ENCODE data around the gene NFE2. TPM values are rescaled to one million over a fixed set of nuclear protein-coding genes. Genes with fewer than 3 reads are reported as not detected.
"Not testable (repeated sequence)": the region's sequence is repeated elsewhere in the genome, so short reads cannot be mapped to it uniquely, and the experiment has no call there.

NFE2 gene
- total RNA-seq, result 0.68 TPM

DNA sequence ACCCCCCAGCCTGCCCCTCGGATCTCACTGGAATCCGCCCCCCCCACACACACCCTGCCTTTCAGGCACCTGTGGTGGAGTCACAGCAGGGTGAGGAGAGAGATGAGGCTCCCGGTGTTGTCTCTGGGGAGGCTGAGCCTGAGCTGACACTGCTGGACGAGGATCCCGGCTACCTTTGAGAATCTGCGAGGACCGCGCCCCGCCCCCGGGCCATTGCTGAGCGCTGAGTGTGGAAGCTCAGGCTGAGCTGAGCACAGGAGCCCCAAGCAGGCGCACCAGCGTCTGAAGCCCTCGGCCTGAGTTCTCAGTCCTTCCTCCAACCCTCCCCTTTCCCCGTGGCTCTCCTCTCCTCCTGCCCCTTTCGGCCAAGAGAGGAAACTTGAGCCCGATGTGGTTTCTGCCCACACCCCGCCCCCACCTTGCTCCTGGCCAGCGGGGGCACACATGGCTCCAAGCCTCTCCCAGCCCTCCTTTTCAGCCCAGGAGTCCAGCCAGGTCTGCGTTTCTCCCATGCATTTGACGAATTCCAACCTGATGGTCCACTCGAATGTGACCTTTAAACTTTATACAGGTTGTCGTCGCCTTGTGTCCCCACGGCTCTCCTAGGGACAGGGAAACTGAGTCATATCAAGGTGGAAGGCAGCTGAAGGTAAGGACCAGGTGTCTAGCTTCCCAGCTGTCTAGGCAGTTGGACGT lies at the start of gene NFE2:
Gene NFE2, minus strand, starts transcription at position 284 of the 696 bp plus-strand sequence. CDS start 5,767 bp downstream, outside the sequence.
- peak; percentile 61 for DNase-seq (ENCODE audit: low spot score)
- ATAC-seq, result peak; percentile 60

- DNase-seq (ENCODE audit: low spot score) (no peak), ATAC-seq (no peak)
Measured at GRCh38 chr12:54349679-54350078, 48.9 kb upstream of the NFE2 start.

GRCh38 chr12:54349036-54349435 lies 48.2 kb upstream of the NFE2 start:
- ATAC-seq (no peak), DNase-seq (ENCODE audit: low spot score) (no peak)

- DNase-seq (ENCODE audit: low spot score) (no peak), ATAC-seq (no peak)
Measured at GRCh38 chr12:54341378-54342300, 40.8 kb upstream of the NFE2 start.

- ATAC-seq (no peak), DNase-seq (ENCODE audit: low spot score) (no peak)
Measured at GRCh38 chr12:54340846-54341245, 40.0 kb upstream of the NFE2 start.

GRCh38 chr12:54338698-54339296 lies 38.0 kb upstream of the NFE2 start:
- no peak for ATAC-seq
- DNase-seq (ENCODE audit: low spot score), result no peak

DNA sequence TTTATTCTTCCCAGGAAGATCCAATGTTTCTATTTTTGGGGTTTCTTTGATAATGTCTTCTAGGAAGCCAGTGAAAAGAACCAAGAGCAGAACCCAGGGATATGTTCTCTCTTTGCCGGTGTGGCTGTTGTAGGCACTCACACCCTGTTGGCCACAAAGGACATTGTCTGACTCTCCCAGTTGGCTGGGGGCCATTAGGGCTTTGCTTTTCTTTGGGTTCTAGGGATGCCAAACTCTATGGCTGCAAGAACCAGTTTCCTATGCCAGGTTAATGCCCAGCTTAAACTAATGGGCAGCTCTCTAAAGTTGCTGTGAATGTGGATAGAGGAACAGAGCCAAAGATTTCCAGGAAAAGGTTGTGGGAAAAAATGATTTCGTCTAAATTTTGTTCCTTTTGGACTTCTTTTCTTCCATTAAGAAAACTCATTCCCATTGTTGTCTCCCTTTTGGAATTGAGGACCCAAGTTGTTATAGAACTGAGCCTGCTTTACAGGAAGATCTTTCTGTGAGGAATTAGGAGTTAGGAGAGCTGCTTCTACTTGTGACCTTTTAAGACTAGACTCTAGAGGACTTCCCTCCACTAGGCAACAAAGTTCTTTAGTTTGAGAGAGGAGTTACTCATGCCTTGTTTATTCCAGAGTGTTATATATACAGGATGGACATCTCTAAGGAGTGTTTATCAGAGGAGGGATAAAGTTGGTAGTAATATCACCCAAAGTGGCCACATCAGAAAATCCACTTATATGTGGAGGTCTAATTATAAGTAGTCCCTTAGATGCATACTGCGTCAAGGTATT lies 37.2 kb upstream of the NFE2 start:
- peak; percentile 40 for ATAC-seq
- DNase-seq (ENCODE audit: low spot score), result no peak

- DNase-seq (ENCODE audit: low spot score) (no peak), ATAC-seq (peak; percentile 68)
Measured at GRCh38 chr12:54337280-54337842, 36.5 kb upstream of the NFE2 start.

DNA sequence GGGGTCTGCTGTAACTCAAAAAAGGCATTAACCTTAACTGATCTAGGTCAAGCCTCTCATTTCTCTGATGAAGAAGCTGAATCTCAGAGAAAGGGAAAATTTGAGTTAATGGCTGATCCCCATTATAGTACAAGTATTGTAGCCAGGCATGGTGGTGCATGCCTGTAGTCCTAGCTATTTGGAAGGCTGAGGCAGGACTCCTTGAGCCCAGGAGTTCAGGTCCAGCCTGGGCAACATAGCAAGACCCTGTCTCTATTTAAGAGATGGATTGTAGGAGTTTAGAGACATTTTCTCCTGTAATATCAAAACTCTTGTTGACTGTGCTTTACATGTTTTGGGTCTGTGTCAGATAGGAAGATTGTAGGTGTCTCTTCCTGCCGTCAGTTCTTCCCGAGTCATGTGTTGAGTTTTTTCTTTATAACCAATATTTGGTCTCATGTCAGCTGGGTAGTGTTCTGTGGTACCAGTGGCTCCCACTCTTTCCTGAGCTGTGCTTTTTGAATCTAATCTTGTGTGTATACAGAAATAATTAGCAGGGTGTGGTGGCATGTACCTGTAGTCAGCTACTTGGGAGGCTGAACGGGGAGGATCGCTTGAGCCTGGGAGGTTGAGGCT lies 32.7 kb upstream of the NFE2 start:
- DNase-seq (ENCODE audit: low spot score), result no peak
- no peak for ATAC-seq

DNA sequence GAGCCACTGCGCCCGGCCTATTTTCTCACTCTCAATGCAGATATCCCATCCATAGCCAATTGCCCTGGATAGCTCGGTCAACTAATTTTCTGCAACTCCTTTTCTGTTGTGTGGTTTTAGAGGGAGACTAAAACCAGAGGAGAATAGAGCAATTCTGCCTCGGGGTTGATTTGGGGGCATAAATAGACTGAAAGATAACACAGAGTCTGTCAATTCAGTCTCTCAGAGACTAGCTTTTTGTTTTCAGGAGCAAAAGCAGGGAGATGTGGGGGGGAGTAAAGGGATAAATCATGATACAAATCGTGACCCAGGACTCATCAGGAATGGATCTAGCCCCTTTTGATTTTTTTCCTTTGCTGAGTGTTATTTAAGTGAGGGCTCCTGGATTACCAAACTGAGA lies 30.6 kb upstream of the NFE2 start:
- no peak for DNase-seq (ENCODE audit: low spot score)
- no peak for ATAC-seq

DNA sequence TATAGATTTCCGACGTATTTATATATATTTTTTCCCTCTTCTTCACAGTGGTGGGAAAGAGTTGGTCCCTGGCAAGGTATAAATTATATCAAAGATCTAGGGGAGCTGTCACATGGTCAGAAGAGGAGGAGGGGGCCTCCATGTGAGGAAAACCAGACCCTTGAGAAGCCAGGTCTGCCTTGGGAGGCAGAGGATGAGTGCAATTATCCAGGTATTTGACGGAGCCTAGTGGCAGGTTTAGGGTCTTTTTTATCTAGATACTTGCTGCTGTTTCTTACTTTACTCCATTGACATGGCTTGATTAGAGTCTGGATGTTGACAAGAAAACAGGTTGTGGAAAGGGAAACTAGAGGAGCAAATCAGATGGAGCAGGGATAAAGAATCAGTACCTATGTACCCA lies 29.6 kb upstream of the NFE2 start:
- ATAC-seq, result no peak
- no peak for DNase-seq (ENCODE audit: low spot score)

DNA sequence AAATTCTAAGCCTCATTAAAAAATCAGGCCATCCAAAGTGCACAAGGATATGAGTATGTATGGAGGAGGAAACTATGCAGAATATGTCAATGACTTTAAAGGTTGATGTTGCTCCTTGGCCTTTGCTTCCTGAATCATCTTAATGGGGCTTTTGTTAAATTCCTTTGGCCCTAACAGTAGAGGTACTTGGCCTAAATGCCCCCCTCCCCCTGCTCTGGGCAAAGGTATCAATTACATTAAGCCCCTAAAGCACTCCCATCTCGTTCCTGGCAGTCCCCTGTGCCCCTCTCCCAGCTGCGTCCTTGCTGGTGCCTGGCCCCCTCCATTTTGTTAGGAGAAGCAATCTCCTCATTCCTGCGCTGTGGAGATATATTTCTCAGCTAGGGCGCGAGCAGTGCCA lies 28.9 kb upstream of the NFE2 start:
- no peak for ATAC-seq
- no peak for DNase-seq (ENCODE audit: low spot score)

GRCh38 chr12:54328595-54329337 lies 28.0 kb upstream of the NFE2 start:
- DNase-seq (ENCODE audit: low spot score) (no peak), ATAC-seq (no peak)

DNA sequence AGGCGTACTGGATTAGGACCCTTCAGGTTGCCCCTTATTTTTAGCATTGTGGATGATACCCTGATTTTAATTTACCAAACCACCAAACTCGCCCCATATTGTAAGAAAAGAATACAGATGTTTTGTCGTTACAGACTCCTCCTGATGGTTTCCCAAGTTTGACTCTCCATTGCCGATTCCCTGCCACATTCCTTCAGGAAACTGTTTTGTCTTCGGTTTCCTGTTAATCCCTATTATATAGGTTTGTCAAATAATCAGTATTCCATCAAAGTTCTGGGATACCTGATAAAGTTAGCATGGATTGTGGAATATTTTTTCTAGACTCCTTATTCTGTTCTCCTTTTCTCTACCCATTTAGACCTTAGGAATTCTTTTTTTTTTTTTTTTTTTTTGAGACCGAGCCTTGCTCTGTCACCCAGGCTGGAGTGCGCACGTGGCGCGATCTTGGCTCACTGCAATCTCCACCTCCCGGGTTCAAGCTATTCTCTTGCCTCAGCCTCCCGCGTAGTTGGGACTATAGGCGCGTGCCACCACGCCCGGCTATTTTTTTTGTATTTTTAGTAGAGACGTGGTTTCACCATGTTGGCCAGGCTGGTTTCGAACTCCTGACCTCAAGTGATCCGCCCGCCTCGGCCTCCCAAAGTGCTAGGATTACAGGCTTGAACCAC lies 24.8 kb upstream of the NFE2 start:
- ATAC-seq; DNase-seq (ENCODE audit: low spot score): not testable (repeated sequence)

GRCh38 chr12:54324617-54325441 lies 24.0 kb upstream of the NFE2 start, which contains the start of gene COPZ1:
Gene COPZ1, plus strand, starts transcription at chr12:54325131. Its CDS starts 33 bp downstream, at chr12:54325164.
- peak; percentile 96 for ATAC-seq
- DNase-seq (ENCODE audit: low spot score), result peak; percentile 95

- no peak for ATAC-seq
- DNase-seq (ENCODE audit: low spot score), result no peak
Measured at GRCh38 chr12:54321363-54321762, 20.5 kb upstream of the NFE2 start.

DNA sequence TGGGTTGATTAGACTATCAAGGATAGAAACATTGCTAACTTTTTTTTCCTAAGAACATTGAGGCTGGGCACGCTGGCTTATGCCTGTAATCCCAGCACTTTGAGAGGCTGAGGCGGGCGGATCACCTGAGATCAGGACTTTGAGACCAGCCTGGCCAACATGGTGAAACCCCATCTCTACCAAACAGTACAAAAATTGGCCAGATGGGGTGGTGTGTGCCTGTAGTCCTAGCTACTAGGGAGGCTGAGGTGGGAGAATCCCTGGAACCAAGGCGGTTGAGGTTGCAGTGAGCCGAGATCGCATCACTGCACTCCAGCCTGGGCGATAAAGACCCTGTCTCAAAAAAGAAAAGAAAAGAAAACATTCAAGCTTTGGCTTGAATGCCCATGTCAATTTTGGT lies 11.5 kb upstream of the NFE2 start:
- not testable (repeated sequence) for DNase-seq (ENCODE audit: low spot score); ATAC-seq

GRCh38 chr12:54311051-54311450 lies 10.2 kb upstream of the NFE2 start:
- DNase-seq (ENCODE audit: low spot score), result no peak
- no peak for ATAC-seq

Measured in left lobe of liver (tissue), 2 donors.